WTC11 (cell line): ENCODE results near the gene LIPN. TPM values are rescaled to one million over a fixed set of nuclear protein-coding genes. Genes with fewer than 3 reads are reported as not detected.
A peak's percentile ranks its signal among the peaks of the same experiment; 100 is the strongest.

Experiments used
- ATAC-seq: fragments of 200-7000 bp; cut with Tn5 transposase; 2 replicates; pipeline ENCODE4 v1.10.0; 2021; ENCODE audit warnings: mild to moderate bottlenecking, moderate library complexity
- CTCF ChIA-PET: fragments of 300-600 bp; sonication (Branson Sonifier 250); formaldehyde crosslinking; loops from one replicate; lab custom pipeline; 2021; ENCODE audit warnings: antibody characterized with exemption; lab: Charles Lee
- POLR2A ChIA-PET: fragments of 350-600 bp; sonication (Branson Sonifier 250); formaldehyde crosslinking; loops from one replicate; lab custom pipeline; 2021; ENCODE audit warnings: antibody characterized with exemption; lab: Charles Lee
- DNase-seq: peaks from one replicate; pipeline ENCODE4 v3.0.0; 2021; ENCODE audit warnings: low spot score
- H3K27ac Mint-ChIP-seq: 2 replicates; pipeline ENCODE4 v1.8.0; 2021; ENCODE audit warnings: mixed read lengths
- H3K27me3 Mint-ChIP-seq: 2 replicates; pipeline ENCODE4 v1.8.0; 2021; ENCODE audit warnings: low read depth, mild to moderate bottlenecking, moderate library complexity, mixed read lengths
- H3K36me3 Mint-ChIP-seq: 2 replicates; pipeline ENCODE4 v1.8.0; 2021; ENCODE audit warnings: mixed read lengths
- H3K4me1 Mint-ChIP-seq: 2 replicates; pipeline ENCODE4 v1.8.0; 2022; ENCODE audit warnings: mixed read lengths
- H3K4me3 Mint-ChIP-seq: 2 replicates; pipeline ENCODE4 v1.8.0; 2021; ENCODE audit warnings: mild to moderate bottlenecking, moderate library complexity, mixed read lengths
- H3K9me3 Mint-ChIP-seq: 2 replicates; pipeline ENCODE4 v1.8.0; 2021; ENCODE audit warnings: mixed read lengths
- ATF1 ChIP-seq: sonication (generic); formaldehyde crosslinking; IDR thresholded peaks from 2 replicates; pipeline ENCODE4 v1.8.1; 2023; ENCODE audit warnings: mild to moderate bottlenecking, moderate library complexity, missing genetic modification reagents
- CREB1 ChIP-seq: sonication (generic); formaldehyde crosslinking; IDR thresholded peaks from 2 replicates; pipeline ENCODE4 v1.8.0; 2023; ENCODE audit warnings: mild to moderate bottlenecking, missing genetic modification reagents
- CREM ChIP-seq: sonication (generic); formaldehyde crosslinking; IDR thresholded peaks from 2 replicates; pipeline ENCODE4 v1.8.1; 2022; ENCODE audit warnings: mild to moderate bottlenecking, missing genetic modification reagents, moderate library complexity
- ESRRA ChIP-seq: sonication (generic); formaldehyde crosslinking; IDR thresholded peaks from 2 replicates; pipeline ENCODE4 v1.8.1; 2022; ENCODE audit warnings: mild to moderate bottlenecking, missing genetic modification reagents, borderline replicate concordance
- JUN ChIP-seq: sonication (generic); formaldehyde crosslinking; IDR thresholded peaks from 2 replicates; pipeline ENCODE4 v1.8.0; 2023; ENCODE audit warnings: mild to moderate bottlenecking, missing genetic modification reagents
- KAT7 ChIP-seq: sonication (generic); formaldehyde crosslinking; IDR thresholded peaks from 2 replicates; pipeline ENCODE4 v1.8.1; 2023; ENCODE audit warnings: missing genetic modification reagents, mild to moderate bottlenecking, borderline replicate concordance
- NR2C2 ChIP-seq: sonication (generic); formaldehyde crosslinking; IDR thresholded peaks from 2 replicates; pipeline ENCODE4 v1.8.0; 2022; ENCODE audit warnings: mild to moderate bottlenecking, missing genetic modification reagents
- OVOL2 ChIP-seq: fragments of 250-450 bp; sonication (Bioruptor Pico); IDR thresholded peaks from 2 replicates; pipeline ENCODE4 v1.9.0; 2021; ENCODE audit warnings: mild to moderate bottlenecking, borderline replicate concordance
- SMAD4 ChIP-seq: sonication (generic); formaldehyde crosslinking; IDR thresholded peaks from 2 replicates; pipeline ENCODE4 v1.8.0; 2022; ENCODE audit warnings: mild to moderate bottlenecking, missing genetic modification reagents
- SOX15 ChIP-seq: fragments of 250-450 bp; sonication (Bioruptor Pico); IDR thresholded peaks from 2 replicates; pipeline ENCODE4 v1.9.0; 2021; ENCODE audit warnings: mild to moderate bottlenecking
- ZNF121 ChIP-seq: sonication (generic); formaldehyde crosslinking; IDR thresholded peaks from 2 replicates; pipeline ENCODE4 v1.8.0; 2023; ENCODE audit warnings: missing genetic modification reagents
- ZNF396 ChIP-seq: fragments of 250-450 bp; sonication (Bioruptor Pico); IDR thresholded peaks from 2 replicates; pipeline ENCODE4 v1.8.0; 2021; ENCODE audit warnings: mild to moderate bottlenecking, moderate library complexity, borderline replicate concordance
- ZNF423 ChIP-seq: fragments of 250-450 bp; sonication (Bioruptor Pico); IDR thresholded peaks from 2 replicates; pipeline ENCODE4 v2.1.2; 2022; ENCODE audit warnings: mild to moderate bottlenecking, moderate library complexity
- total RNA-seq: library from RNA; stranded (reverse); gene quantifications from 3 replicates; pipeline ENCODE4 v1.2.3, GENCODE V29; 2021
- TF ChIP-seq, protein P1 (sequence below): sonication (generic); formaldehyde crosslinking; IDR thresholded peaks from 2 replicates; pipeline ENCODE4 v1.8.0; 2023; ENCODE audit warnings: missing genetic modification reagents
- TF ChIP-seq, protein P2 (sequence below): sonication (generic); formaldehyde crosslinking; IDR thresholded peaks from 2 replicates; pipeline ENCODE4 v1.8.1; 2023; ENCODE audit warnings: mild to moderate bottlenecking, missing genetic modification reagents, moderate library complexity
- TF ChIP-seq, protein P3 (sequence below): fragments of 200-600 bp; IDR thresholded peaks from 2 replicates; pipeline ENCODE4 v1.8.0; 2022; ENCODE audit warnings: antibody characterized with exemption
- TF ChIP-seq, protein P4 (sequence below): sonication (generic); formaldehyde crosslinking; IDR thresholded peaks from 2 replicates; pipeline ENCODE4 v1.8.0; 2022; ENCODE audit warnings: mild to moderate bottlenecking, missing genetic modification reagents
- TF ChIP-seq, protein P5 (sequence below): fragments of 250-450 bp; sonication (Bioruptor Pico); IDR thresholded peaks from 2 replicates; pipeline ENCODE4 v2.1.2; 2022; ENCODE audit warnings: mild to moderate bottlenecking, moderate library complexity
- TF ChIP-seq, protein P6 (sequence below): fragments of 250-450 bp; sonication (Bioruptor Pico); IDR thresholded peaks from 2 replicates; pipeline ENCODE4 v1.9.0; 2021; ENCODE audit warnings: moderate library complexity, mild to moderate bottlenecking, inconsistent platforms, borderline replicate concordance
- TF ChIP-seq, protein P7 (sequence below): fragments of 250-450 bp; sonication (Bioruptor Pico); conservative IDR thresholded peaks from 2 replicates; pipeline ENCODE4 v1.9.0; 2021; ENCODE audit warnings: mild to moderate bottlenecking

LIPN gene
- total RNA-seq, 1 experiment from 2014 or later: not detected

DNA sequence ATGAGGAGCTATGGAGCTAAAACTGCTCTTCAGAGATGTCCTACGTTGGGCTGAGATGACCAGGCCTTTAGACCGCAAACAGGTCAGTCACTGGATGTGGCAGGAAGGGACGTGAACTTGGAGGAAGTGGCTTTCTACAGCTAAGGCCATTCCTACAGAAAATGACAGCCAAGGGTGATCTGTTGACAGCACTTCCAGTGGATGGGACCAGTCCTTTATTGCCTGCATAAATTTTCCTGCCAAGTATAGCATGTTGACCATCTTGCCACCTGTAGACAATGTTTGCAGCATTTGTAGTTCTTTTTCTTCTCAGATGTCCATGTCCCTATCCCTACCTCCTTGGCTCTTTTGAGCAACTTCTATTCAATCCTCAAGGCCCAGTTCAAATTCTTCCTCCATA lies 46.1 kb downstream of the LIPN start:
- no peak for ATAC-seq
- Mint-ChIP-seq H3K27me3 (peaks cover 20% of the 10 kb centered on the region), H3K4me3 (no peak overlapping the region), H3K36me3 (no peaks in the 10 kb centered on the region), H3K27ac (no peak overlapping the region), H3K9me3 (no peaks in the 10 kb centered on the region), H3K4me1 (peaks cover 10% of the 10 kb centered on the region)
- POLR2A ChIA-PET: no interaction called here
- no peak for TF ChIP-seq SMAD4
- no peak for TF ChIP-seq ZNF121 (CRISPR knock-in tag)
- TF ChIP-seq, protein P1, sequence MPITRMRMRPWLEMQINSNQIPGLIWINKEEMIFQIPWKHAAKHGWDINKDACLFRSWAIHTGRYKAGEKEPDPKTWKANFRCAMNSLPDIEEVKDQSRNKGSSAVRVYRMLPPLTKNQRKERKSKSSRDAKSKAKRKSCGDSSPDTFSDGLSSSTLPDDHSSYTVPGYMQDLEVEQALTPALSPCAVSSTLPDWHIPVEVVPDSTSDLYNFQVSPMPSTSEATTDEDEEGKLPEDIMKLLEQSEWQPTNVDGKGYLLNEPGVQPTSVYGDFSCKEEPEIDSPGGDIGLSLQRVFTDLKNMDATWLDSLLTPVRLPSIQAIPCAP (CRISPR knock-in tag): no peak
- TF ChIP-seq ZNF396 (CRISPR knock-in tag): no peak
- TF ChIP-seq KAT7 (CRISPR knock-in tag): no peak
- no peak for TF ChIP-seq ESRRA (CRISPR knock-in tag)
- CTCF ChIA-PET: interaction anchor here (3.1 kb wide), 1 partner anchor 78 kb away, joined by 21 read pairs; no protein-coding TSS in a partner anchor
- no peak for DNase-seq

DNA sequence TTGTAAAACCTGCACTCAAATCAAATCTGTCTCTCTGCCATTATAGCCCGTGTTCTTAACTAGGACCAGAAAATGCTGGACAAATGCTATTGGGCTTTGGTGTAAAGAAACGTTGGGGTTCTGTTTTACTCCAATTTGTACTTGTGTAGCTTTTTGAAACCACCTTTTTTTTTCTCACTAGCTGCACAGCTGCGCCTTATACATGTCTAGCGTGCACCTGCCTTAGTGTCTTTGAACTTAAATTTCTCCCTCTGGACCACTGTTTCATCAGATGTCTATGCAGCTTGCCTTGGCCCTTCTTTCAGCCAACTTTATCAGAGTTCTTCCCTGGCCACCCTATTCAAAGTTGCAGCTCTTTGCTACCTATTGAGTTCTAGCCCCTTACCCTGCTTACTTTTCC lies 49.8 kb downstream of the LIPN start:
- Mint-ChIP-seq H3K27me3 (peaks cover 14% of the 10 kb centered on the region), H3K4me3 (no peak overlapping the region), H3K9me3 (no peaks in the 10 kb centered on the region), H3K36me3 (no peaks in the 10 kb centered on the region), H3K4me1 (peaks cover 3% of the 10 kb centered on the region), H3K27ac (no peak overlapping the region)
- TF ChIP-seq SOX15 (CRISPR knock-in tag) (no peak), JUN (no peak)
- ATAC-seq (no peak), DNase-seq (no peak)
- POLR2A ChIA-PET: no interaction called here
- CTCF ChIA-PET: interaction anchor here (4.9 kb wide), 1 partner anchor 81 kb away, joined by 53 read pairs; no protein-coding TSS in a partner anchor

DNA sequence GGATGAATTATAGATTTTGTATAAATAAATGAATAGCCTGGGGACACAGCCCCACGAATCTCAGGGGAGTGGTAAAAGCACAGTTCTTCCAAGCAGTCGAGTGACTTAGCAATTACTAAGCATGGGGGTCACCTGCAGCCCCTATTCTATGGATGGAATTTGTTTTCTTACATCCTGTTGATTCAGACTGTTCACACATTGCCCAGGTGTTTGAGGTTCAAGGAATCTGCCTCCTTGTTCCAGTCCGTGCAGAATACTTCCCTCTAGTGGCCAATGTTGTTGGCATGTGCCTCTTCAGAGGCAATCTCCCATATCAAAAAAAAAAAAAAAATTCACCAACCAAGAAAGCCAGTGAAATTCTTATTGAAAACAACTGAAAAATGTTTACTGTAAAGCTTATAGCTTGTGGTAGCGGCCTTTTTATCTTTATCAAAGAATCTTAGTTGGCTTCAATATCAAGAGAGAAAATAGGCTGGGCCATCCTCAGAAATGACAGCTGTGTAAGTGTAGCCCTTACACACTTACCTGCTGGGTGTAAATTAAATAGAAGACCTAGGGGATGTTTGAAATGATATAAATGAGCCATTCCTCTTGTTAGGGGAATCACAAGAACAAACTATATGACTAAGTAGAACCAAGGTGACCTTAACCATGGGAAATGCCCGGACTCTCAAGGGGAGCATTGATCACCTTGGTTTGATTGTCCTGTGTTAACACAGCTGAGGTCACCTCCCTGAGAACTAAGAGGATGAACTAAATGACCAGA lies 50.6 kb downstream of the LIPN start:
- no peaks in the 10 kb centered on the region for H3K9me3 Mint-ChIP-seq
- ChIA-PET POLR2A (interaction anchor here (0.6 to 0.7 kb wide), 2 partner anchors 120 to 557 kb away, joined by 4 to 8 read pairs; no protein-coding TSS in a partner anchor), CTCF (interaction anchor here (0.7 to 4.9 kb wide), 5 partner anchors 10 to 690 kb away, joined by 3 to 53 read pairs (median 4); partner anchors contain the start of gene RNLS)
- no peaks in the 10 kb centered on the region for H3K36me3 Mint-ChIP-seq
- peaks cover 11% of the 10 kb centered on the region for H3K27me3 Mint-ChIP-seq
- ATAC-seq: peak; percentile 94
- TF ChIP-seq, protein P2, sequence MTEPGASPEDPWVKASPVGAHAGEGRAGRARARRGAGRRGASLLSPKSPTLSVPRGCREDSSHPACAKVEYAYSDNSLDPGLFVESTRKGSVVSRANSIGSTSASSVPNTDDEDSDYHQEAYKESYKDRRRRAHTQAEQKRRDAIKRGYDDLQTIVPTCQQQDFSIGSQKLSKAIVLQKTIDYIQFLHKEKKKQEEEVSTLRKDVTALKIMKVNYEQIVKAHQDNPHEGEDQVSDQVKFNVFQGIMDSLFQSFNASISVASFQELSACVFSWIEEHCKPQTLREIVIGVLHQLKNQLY: no peak
- TF ChIP-seq ATF1: no peak
- TF ChIP-seq, protein P3, sequence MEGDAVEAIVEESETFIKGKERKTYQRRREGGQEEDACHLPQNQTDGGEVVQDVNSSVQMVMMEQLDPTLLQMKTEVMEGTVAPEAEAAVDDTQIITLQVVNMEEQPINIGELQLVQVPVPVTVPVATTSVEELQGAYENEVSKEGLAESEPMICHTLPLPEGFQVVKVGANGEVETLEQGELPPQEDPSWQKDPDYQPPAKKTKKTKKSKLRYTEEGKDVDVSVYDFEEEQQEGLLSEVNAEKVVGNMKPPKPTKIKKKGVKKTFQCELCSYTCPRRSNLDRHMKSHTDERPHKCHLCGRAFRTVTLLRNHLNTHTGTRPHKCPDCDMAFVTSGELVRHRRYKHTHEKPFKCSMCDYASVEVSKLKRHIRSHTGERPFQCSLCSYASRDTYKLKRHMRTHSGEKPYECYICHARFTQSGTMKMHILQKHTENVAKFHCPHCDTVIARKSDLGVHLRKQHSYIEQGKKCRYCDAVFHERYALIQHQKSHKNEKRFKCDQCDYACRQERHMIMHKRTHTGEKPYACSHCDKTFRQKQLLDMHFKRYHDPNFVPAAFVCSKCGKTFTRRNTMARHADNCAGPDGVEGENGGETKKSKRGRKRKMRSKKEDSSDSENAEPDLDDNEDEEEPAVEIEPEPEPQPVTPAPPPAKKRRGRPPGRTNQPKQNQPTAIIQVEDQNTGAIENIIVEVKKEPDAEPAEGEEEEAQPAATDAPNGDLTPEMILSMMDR: peak; percentile 41; the same call in 1 of the 2 replicates
- H3K4me3 Mint-ChIP-seq: no peak overlapping the region
- peaks cover 3% of the 10 kb centered on the region for H3K4me1 Mint-ChIP-seq
- H3K27ac Mint-ChIP-seq: no peak overlapping the region
- no peak for DNase-seq

DNA sequence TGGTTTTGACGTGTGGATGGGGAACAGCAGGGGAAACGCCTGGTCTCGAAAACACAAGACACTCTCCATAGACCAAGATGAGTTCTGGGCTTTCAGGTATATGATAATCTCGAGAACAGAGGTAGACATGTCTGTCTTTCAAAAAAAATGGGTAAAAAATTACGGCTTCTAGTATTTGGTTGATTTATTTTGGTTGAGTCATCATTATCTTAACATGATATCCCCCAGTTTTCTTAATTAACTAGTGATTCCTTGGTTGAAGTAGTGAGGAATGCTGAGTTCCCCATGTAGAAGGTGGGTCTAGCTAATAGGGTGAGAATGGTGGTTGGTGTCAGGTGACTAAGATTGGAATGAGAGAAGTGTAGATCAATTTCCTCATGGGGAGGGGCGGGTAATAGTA lies 53.4 kb downstream of the LIPN start:
- Mint-ChIP-seq H3K27ac (no peak overlapping the region), H3K36me3 (no peaks in the 10 kb centered on the region), H3K4me1 (peaks cover 3% of the 10 kb centered on the region), H3K4me3 (no peak overlapping the region), H3K27me3 (peaks cover 10% of the 10 kb centered on the region), H3K9me3 (no peaks in the 10 kb centered on the region)
- DNase-seq: no peak
- ChIA-PET POLR2A (no interaction called here), CTCF (interaction anchor here (1.7 kb wide), 2 partner anchors 85 to 119 kb away, joined by 3 to 9 read pairs; no protein-coding TSS in a partner anchor)
- TF ChIP-seq SMAD4 (no peak), CREB1 (no peak), CREM (CRISPR knock-in tag) (no peak), NR2C2 (CRISPR knock-in tag) (no peak), OVOL2 (CRISPR knock-in tag) (no peak), ZNF423 (CRISPR knock-in tag) (no peak)
- TF ChIP-seq, protein P4, sequence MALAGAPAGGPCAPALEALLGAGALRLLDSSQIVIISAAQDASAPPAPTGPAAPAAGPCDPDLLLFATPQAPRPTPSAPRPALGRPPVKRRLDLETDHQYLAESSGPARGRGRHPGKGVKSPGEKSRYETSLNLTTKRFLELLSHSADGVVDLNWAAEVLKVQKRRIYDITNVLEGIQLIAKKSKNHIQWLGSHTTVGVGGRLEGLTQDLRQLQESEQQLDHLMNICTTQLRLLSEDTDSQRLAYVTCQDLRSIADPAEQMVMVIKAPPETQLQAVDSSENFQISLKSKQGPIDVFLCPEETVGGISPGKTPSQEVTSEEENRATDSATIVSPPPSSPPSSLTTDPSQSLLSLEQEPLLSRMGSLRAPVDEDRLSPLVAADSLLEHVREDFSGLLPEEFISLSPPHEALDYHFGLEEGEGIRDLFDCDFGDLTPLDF: no peak
- TF ChIP-seq, protein P5, sequence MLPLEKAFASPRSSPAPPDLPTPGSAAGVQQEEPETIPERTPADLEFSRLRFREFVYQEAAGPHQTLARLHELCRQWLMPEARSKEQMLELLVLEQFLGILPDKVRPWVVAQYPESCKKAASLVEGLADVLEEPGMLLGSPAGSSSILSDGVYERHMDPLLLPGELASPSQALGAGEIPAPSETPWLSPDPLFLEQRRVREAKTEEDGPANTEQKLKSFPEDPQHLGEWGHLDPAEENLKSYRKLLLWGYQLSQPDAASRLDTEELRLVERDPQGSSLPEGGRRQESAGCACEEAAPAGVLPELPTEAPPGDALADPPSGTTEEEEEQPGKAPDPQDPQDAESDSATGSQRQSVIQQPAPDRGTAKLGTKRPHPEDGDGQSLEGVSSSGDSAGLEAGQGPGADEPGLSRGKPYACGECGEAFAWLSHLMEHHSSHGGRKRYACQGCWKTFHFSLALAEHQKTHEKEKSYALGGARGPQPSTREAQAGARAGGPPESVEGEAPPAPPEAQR (CRISPR knock-in tag): no peak
- TF ChIP-seq, protein P6, sequence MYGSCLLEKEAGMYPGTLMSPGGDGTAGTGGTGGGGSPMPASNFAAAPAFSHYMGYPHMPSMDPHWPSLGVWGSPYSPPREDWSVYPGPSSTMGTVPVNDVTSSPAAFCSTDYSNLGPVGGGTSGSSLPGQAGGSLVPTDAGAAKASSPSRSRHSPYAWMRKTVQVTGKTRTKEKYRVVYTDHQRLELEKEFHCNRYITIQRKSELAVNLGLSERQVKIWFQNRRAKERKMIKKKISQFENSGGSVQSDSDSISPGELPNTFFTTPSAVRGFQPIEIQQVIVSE: no peak
- TF ChIP-seq, protein P7, sequence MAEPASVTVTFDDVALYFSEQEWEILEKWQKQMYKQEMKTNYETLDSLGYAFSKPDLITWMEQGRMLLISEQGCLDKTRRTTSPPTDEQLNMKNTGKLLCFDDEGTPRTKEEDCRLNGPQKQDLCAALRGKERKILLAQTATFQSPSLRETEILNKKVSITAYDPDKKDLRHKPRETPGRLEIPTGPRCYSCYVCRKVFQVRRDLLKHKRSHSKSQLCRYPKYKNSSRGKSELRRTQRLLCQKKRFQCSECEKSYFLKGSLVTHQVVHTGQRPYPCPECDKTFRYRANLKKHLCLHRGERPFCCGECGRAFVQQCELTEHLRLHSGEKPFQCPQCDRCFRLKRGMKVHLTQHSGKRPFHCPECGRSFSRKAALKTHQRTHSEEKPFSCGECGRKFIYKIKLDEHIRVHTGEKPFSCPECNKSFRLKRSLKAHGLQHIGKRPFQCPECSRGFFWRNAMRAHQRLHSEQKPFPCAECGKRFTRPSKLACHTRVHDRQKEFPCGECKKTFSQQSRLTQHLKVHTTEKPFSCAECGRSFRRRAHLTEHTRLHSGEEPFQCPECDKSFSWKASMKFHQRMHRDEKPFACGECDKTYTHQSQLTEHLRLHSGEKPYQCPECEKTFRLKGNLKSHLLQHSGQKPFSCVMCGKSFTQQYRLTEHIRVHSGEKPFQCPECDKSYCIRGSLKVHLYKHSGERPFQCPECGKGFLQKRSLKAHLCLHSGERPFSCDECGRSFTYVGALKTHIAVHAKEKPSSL (CRISPR knock-in tag): no peak
- peak; percentile 40 for ATAC-seq
